C4-2B (cell line): ENCODE data around the gene CEACAM3.

Source experiments
- ZFX ChIP-seq: fragments of 450-650 bp; IDR thresholded peaks from 2 replicates; pipeline ENCODE4 v1.6.1; 2017
- TF ChIP-seq, protein P1 (sequence below): fragments of 450-650 bp; conservative IDR thresholded peaks from 2 replicates; pipeline ENCODE4 v1.5.1; 2017; ENCODE audit warnings: mild to moderate bottlenecking

DNA sequence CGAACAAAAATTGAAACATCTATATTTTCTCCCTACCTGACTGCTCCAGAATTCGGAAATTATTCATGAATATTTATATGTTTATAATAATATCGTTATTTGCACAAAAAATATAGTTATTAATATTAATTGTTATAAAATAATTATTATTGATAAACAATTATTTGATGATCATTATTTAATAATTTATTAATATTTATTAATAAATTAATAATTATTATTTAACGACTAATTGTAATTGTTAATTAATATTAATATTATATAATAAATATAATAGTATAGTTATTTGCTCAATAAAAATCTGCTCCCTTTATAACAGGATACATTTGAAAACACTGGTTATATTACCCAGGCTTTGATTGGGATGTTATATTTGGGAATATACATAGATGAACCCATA lies 26.8 kb upstream of the CEACAM3 start:
- no peak for TF ChIP-seq ZFX
- TF ChIP-seq, protein P1, sequence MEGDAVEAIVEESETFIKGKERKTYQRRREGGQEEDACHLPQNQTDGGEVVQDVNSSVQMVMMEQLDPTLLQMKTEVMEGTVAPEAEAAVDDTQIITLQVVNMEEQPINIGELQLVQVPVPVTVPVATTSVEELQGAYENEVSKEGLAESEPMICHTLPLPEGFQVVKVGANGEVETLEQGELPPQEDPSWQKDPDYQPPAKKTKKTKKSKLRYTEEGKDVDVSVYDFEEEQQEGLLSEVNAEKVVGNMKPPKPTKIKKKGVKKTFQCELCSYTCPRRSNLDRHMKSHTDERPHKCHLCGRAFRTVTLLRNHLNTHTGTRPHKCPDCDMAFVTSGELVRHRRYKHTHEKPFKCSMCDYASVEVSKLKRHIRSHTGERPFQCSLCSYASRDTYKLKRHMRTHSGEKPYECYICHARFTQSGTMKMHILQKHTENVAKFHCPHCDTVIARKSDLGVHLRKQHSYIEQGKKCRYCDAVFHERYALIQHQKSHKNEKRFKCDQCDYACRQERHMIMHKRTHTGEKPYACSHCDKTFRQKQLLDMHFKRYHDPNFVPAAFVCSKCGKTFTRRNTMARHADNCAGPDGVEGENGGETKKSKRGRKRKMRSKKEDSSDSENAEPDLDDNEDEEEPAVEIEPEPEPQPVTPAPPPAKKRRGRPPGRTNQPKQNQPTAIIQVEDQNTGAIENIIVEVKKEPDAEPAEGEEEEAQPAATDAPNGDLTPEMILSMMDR = no peak
